Neural cell (in vitro differentiated cells): ENCODE data around the gene USP51. TPM values are rescaled to one million over a fixed set of nuclear protein-coding genes. Genes with fewer than 3 reads are reported as not detected.

Source experiments
- H2AFZ ChIP-seq: fragments of 200-600, 300-800 bp; sonication (generic), shearing (Covaris generic); 2 replicates; pipeline ENCODE4 v1.6.0; 2014; ENCODE audit warnings: low read depth, mild to moderate bottlenecking, antibody characterized with exemption, low read length, moderate library complexity
- H3F3A ChIP-seq: fragments of 200-600 bp; shearing (Covaris generic); 2 replicates; pipeline ENCODE4 v1.6.1; 2016; ENCODE audit warnings: mild to moderate bottlenecking, moderate library complexity, mixed read lengths, antibody characterized with exemption, low read length; ENCODE audit not compliant: insufficient read depth, poor library complexity, severe bottlenecking
- H3K27ac ChIP-seq: fragments of 200-600, 300-800 bp; sonication (generic), shearing (Covaris generic); 2 replicates; pipeline ENCODE4 v1.5.1; 2014; ENCODE audit warnings: mild to moderate bottlenecking, low read length, moderate library complexity
- H3K27me3 ChIP-seq: fragments of 300-800, 200-600 bp; sonication (generic), shearing (Covaris generic); 2 replicates; pipeline ENCODE4 v1.6.0; 2014; ENCODE audit warnings: mild to moderate bottlenecking, low read depth, low read length, moderate library complexity; ENCODE audit not compliant: insufficient read depth
- H3K36me3 ChIP-seq: fragments of 300-800, 200-600 bp; sonication (generic), shearing (Covaris generic); 2 replicates; pipeline ENCODE4 v1.5.1; 2014; ENCODE audit warnings: mild to moderate bottlenecking, antibody characterized with exemption, low read length, moderate library complexity; ENCODE audit not compliant: insufficient read depth
- H3K4me2 ChIP-seq: fragments of 300-800, 200-600 bp; sonication (generic), shearing (Covaris generic); 2 replicates; pipeline ENCODE4 v1.6.0; 2014; ENCODE audit warnings: mild to moderate bottlenecking, low read length
- H3K4me3 ChIP-seq: fragments of 300-800, 200-600 bp; sonication (generic), shearing (Covaris generic); 2 replicates; pipeline ENCODE4 v1.5.1; 2014; ENCODE audit warnings: mild to moderate bottlenecking, low read length, moderate library complexity
- H3K79me2 ChIP-seq: fragments of 200-600 bp; shearing (Covaris generic); replicated peaks from 2 replicates; pipeline ENCODE4 v1.6.0; 2014; ENCODE audit warnings: mild to moderate bottlenecking, low read length, moderate library complexity; ENCODE audit not compliant: insufficient read depth
- H3K9ac ChIP-seq: fragments of 300-800, 200-600 bp; sonication (generic), shearing (Covaris generic); 2 replicates; pipeline ENCODE4 v1.6.1; 2016; ENCODE audit warnings: mild to moderate bottlenecking, low read length, mixed read lengths
- H3K9me2 ChIP-seq: fragments of 200-600 bp; shearing (Covaris generic); 2 replicates; pipeline ENCODE4 v1.6.1; 2016; ENCODE audit warnings: mild to moderate bottlenecking, low read length, mixed read lengths; ENCODE audit not compliant: insufficient read depth
- H3K9me3 ChIP-seq: fragments of 200-600, 300-800 bp; sonication (generic), shearing (Covaris generic); 2 replicates; pipeline ENCODE4 v1.6.1; 2016; ENCODE audit warnings: mild to moderate bottlenecking, mixed run types, low read length, moderate library complexity, mixed read lengths
- H4K20me1 ChIP-seq: fragments of 200-600 bp; shearing (Covaris generic); 2 replicates; pipeline ENCODE4 v1.6.1; 2016; ENCODE audit warnings: mild to moderate bottlenecking, mixed run types; ENCODE audit not compliant: insufficient read depth
- EP300 ChIP-seq: fragments of 450-650 bp; conservative IDR thresholded peaks from 2 replicates; pipeline ENCODE4 v1.6.1; 2014; ENCODE audit warnings: antibody characterized with exemption, mild to moderate bottlenecking, moderate library complexity; ENCODE audit not compliant: poor library complexity, severe bottlenecking
- EZH2 ChIP-seq: fragments of 200-600, 300-800 bp; shearing (Covaris generic), sonication (generic); IDR thresholded peaks from 2 replicates; pipeline ENCODE4 v1.6.1; 2014; ENCODE audit warnings: antibody characterized with exemption, low read length, borderline replicate concordance, mild to moderate bottlenecking; ENCODE audit not compliant: insufficient read depth, poor library complexity, severe bottlenecking
- MXI1 ChIP-seq: fragments of 450-650 bp; conservative IDR thresholded peaks from 2 replicates; pipeline ENCODE4 v1.6.1; 2014; ENCODE audit warnings: antibody characterized with exemption, mild to moderate bottlenecking; ENCODE audit not compliant: poor library complexity, severe bottlenecking
- POLR2AphosphoS5 ChIP-seq: IDR thresholded peaks from 2 replicates; pipeline ENCODE4 v1.6.1; 2012
- RAD21 ChIP-seq: fragments of 450-650 bp; conservative IDR thresholded peaks from 2 replicates; pipeline ENCODE4 v1.6.1; 2014; ENCODE audit warnings: antibody characterized with exemption, mild to moderate bottlenecking, moderate library complexity
- SMC3 ChIP-seq: fragments of 450-650 bp; conservative IDR thresholded peaks from 2 replicates; pipeline ENCODE4 v1.6.1; 2014; ENCODE audit warnings: antibody characterized with exemption, mild to moderate bottlenecking, moderate library complexity; ENCODE audit not compliant: poor library complexity
- TAF1 ChIP-seq: IDR thresholded peaks from 2 replicates; pipeline ENCODE4 v1.6.1; 2012; ENCODE audit warnings: low read depth
- polyA plus RNA-seq: library from polyadenylated mRNA; depleted of rRNA; stranded (reverse); fragments of >200 nt; gene quantifications from 2 replicates; pipeline ENCODE4 v1.2.3, GENCODE V29; 2014
- TF ChIP-seq, protein P1 (sequence below): fragments of 450-650 bp; IDR thresholded peaks from 2 replicates; pipeline ENCODE4 v1.5.1; 2014; ENCODE audit warnings: antibody characterized with exemption, mild to moderate bottlenecking, moderate library complexity; ENCODE audit not compliant: poor library complexity, severe bottlenecking
- TF ChIP-seq, protein P2 (sequence below): IDR thresholded peaks from 2 replicates; pipeline ENCODE4 v1.6.1; 2012; ENCODE audit warnings: borderline replicate concordance

USP51 gene
- polyA plus RNA-seq, 1 donor from 2014 or later, result 1.4 TPM

DNA sequence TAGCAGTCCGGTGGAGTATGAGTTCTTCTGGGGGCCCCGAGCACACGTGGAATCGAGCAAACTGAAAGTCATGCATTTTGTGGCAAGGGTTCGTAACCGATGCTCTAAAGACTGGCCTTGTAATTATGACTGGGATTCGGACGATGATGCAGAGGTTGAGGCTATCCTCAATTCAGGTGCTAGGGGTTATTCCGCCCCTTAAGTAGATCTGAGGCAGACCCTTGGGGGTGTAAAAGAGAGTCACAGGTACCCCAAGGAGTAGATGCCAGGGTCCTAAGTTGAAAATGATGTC, 36.9 kb downstream of the USP51 start:
- no peaks in the 10 kb centered on the region for H3F3A ChIP-seq
- peak overlapping the region; percentile 84 for H3K9ac ChIP-seq
- peak overlapping the region; percentile 40 for H2AFZ ChIP-seq
- no peaks in the 10 kb centered on the region for H3K36me3 ChIP-seq
- H3K27ac ChIP-seq, result peak overlapping the region; percentile 87
- no peaks in the 10 kb centered on the region for H3K9me3 ChIP-seq
- H3K79me2 ChIP-seq, result no peaks in the 10 kb centered on the region
- no peaks in the 10 kb centered on the region for H4K20me1 ChIP-seq
- no peak overlapping the region for H3K4me2 ChIP-seq
- TF ChIP-seq, protein P1, sequence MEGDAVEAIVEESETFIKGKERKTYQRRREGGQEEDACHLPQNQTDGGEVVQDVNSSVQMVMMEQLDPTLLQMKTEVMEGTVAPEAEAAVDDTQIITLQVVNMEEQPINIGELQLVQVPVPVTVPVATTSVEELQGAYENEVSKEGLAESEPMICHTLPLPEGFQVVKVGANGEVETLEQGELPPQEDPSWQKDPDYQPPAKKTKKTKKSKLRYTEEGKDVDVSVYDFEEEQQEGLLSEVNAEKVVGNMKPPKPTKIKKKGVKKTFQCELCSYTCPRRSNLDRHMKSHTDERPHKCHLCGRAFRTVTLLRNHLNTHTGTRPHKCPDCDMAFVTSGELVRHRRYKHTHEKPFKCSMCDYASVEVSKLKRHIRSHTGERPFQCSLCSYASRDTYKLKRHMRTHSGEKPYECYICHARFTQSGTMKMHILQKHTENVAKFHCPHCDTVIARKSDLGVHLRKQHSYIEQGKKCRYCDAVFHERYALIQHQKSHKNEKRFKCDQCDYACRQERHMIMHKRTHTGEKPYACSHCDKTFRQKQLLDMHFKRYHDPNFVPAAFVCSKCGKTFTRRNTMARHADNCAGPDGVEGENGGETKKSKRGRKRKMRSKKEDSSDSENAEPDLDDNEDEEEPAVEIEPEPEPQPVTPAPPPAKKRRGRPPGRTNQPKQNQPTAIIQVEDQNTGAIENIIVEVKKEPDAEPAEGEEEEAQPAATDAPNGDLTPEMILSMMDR, result no peak
- TF ChIP-seq EZH2 (no peak), POLR2AphosphoS5 (no peak), MXI1 (no peak), TAF1 (no peak), SMC3 (no peak), EP300 (no peak), RAD21 (no peak)
- TF ChIP-seq, protein P2, sequence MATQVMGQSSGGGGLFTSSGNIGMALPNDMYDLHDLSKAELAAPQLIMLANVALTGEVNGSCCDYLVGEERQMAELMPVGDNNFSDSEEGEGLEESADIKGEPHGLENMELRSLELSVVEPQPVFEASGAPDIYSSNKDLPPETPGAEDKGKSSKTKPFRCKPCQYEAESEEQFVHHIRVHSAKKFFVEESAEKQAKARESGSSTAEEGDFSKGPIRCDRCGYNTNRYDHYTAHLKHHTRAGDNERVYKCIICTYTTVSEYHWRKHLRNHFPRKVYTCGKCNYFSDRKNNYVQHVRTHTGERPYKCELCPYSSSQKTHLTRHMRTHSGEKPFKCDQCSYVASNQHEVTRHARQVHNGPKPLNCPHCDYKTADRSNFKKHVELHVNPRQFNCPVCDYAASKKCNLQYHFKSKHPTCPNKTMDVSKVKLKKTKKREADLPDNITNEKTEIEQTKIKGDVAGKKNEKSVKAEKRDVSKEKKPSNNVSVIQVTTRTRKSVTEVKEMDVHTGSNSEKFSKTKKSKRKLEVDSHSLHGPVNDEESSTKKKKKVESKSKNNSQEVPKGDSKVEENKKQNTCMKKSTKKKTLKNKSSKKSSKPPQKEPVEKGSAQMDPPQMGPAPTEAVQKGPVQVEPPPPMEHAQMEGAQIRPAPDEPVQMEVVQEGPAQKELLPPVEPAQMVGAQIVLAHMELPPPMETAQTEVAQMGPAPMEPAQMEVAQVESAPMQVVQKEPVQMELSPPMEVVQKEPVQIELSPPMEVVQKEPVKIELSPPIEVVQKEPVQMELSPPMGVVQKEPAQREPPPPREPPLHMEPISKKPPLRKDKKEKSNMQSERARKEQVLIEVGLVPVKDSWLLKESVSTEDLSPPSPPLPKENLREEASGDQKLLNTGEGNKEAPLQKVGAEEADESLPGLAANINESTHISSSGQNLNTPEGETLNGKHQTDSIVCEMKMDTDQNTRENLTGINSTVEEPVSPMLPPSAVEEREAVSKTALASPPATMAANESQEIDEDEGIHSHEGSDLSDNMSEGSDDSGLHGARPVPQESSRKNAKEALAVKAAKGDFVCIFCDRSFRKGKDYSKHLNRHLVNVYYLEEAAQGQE, result no peak
- peak overlapping the region; percentile 81 for H3K4me3 ChIP-seq
- no peaks in the 10 kb centered on the region for H3K27me3 ChIP-seq
- no peaks in the 10 kb centered on the region for H3K9me2 ChIP-seq

DNA sequence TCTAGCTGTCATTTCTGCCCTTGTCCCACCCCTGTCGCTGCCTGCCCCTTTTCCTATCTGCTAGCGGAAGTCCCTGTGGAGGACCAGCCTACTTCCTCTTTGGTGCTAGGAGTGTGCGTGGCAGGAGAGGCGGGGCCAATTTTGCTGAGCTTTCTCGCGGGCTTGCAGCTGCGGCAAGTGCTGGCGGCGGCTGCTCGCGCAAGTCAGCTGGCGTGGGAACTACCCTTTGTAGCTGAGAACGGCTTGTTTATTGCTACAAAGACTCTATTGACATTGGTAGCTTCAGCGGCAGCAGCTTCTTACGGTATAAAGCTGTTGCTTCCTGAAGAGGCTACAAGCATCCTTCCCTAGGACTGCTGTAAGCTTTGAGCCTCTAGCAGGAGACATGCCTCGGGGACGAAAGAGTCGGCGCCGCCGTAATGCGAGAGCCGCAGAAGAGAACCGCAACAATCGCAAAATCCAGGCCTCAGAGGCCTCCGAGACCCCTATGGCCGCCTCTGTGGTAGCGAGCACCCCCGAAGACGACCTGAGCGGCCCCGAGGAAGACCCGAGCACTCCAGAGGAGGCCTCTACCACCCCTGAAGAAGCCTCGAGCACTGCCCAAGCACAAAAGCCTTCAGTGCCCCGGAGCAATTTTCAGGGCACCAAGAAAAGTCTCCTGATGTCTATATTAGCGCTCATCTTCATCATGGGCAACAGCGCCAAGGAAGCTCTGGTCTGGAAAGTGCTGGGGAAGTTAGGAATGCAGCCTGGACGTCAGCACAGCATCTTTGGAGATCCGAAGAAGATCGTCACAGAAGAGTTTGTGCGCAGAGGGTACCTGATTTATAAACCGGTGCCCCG, 37.4 kb downstream of the USP51 start, which contains the start of gene MAGEH1:
MAGEH1 (plus strand) TSS at position 138 of the 843 bp plus-strand sequence; CDS start at position 386, 248 bp downstream.
- no peaks in the 10 kb centered on the region for H3K9me2 ChIP-seq
- no peaks in the 10 kb centered on the region for H3K27me3 ChIP-seq
- H4K20me1 ChIP-seq, result no peaks in the 10 kb centered on the region
- TF ChIP-seq RAD21 (peak; percentile 11), POLR2AphosphoS5 (peak; percentile 90), MXI1 (peak; percentile 49), TAF1 (peak; percentile 66)
- TF ChIP-seq, protein P2, result no peak
- H2AFZ ChIP-seq, result peak within 1 kb of the TSS; percentile 51
- peak within 1 kb of the TSS; percentile 81 for H3K4me3 ChIP-seq
- H3K36me3 ChIP-seq, result no peaks in the 10 kb centered on the region
- no peaks in the 10 kb centered on the region for H3K79me2 ChIP-seq
- no peaks in the 10 kb centered on the region for H3F3A ChIP-seq
- H3K9ac ChIP-seq, result peak within 1 kb of the TSS; percentile 84
- no peak within 1 kb of the TSS for H3K4me2 ChIP-seq
- peak within 1 kb of the TSS; percentile 87 for H3K27ac ChIP-seq
- H3K9me3 ChIP-seq, result no peaks in the 10 kb centered on the region
